ENCODE data around the gene GRIK4.

The GRIK4 gene

GRCh38 chr11:120564573-120565311 lies 53.2 kb downstream of the GRIK4 start:
- peak overlapping the region; percentile 43 for H3K4me3 ChIP-seq (ENCODE audit: low read depth, low read length)
- DNase-seq (ENCODE audit: low read depth) = peak; percentile 31
- TF ChIP-seq CTCF (conservative IDR thresholded peaks at IDR 0.05; ENCODE audit: low read depth, low read length) = peak; percentile 26

- H3K4me3 ChIP-seq (ENCODE audit: low read depth, low read length) = no peak overlapping the region
- DNase-seq (ENCODE audit: low read depth) = peak; percentile 25
- no peak for TF ChIP-seq CTCF (conservative IDR thresholded peaks at IDR 0.05; ENCODE audit: low read depth, low read length)
Observed at GRCh38 chr11:120565466-120566155, 54.1 kb downstream of the GRIK4 start.

GRCh38 chr11:120566176-120566575 lies 54.6 kb downstream of the GRIK4 start:
- TF ChIP-seq CTCF (conservative IDR thresholded peaks at IDR 0.05; ENCODE audit: low read depth, low read length) = no peak

GRCh38 chr11:120568572-120569307 lies 57.2 kb downstream of the GRIK4 start:
- no peak for DNase-seq (ENCODE audit: low read depth)
- TF ChIP-seq CTCF (conservative IDR thresholded peaks at IDR 0.05; ENCODE audit: low read depth, low read length) = no peak
- H3K4me3 ChIP-seq (ENCODE audit: low read depth, low read length) = no peak overlapping the region

More at GRCh38 chr11:120566176-120566575, 54.6 kb downstream of the GRIK4 start:
- peak; percentile 47 for DNase-seq (ENCODE audit: low read depth)
- no peak overlapping the region for H3K4me3 ChIP-seq (ENCODE audit: low read depth, low read length)

GRCh38 chr11:120569861-120570260 lies 58.3 kb downstream of the GRIK4 start:
- TF ChIP-seq CTCF (conservative IDR thresholded peaks at IDR 0.05; ENCODE audit: low read depth, low read length) = no peak
- H3K4me3 ChIP-seq (ENCODE audit: low read depth, low read length) = no peak overlapping the region
- no peak for DNase-seq (ENCODE audit: low read depth)

- no peak overlapping the region for H3K4me3 ChIP-seq (ENCODE audit: low read depth, low read length)
- TF ChIP-seq CTCF (conservative IDR thresholded peaks at IDR 0.05; ENCODE audit: low read depth, low read length) = no peak
- DNase-seq (ENCODE audit: low read depth) = no peak
Observed at GRCh38 chr11:120571476-120571875, 59.9 kb downstream of the GRIK4 start.

All from choroid plexus epithelial cell (primary cell).